ENCODE measurements around the gene ZNRF1. TPM values are rescaled to one million over a fixed set of nuclear protein-coding genes. Genes with fewer than 3 reads are reported as not detected.

The ZNRF1 gene
- total RNA-seq, 1 experiment from 2014 or later, result 52.3 TPM

- Histone ChIP-seq H3K4me1 (ENCODE audit: control insufficient read depth, insufficient read depth, low read length) (peaks cover 22% of the 10 kb centered on the region), H3K27ac (ENCODE audit: low read length) (no peak overlapping the region), H3K4me3 (ENCODE audit: low read depth in 2 of 2, low read length in 2 of 2) (no peak overlapping the region), H3K36me3 (ENCODE audit: control insufficient read depth, insufficient read depth, low read length) (no peaks in the 10 kb centered on the region), H3K9me3 (ENCODE audit: control insufficient read depth, insufficient read depth, low read depth, low read length) (peaks cover 6% of the 10 kb centered on the region; the same call in 1 of the 2 replicates), H3K27me3 (ENCODE audit: control insufficient read depth, insufficient read depth, low read length) (no peaks in the 10 kb centered on the region)
- TF ChIP-seq SIN3A (IDR thresholded peaks at IDR 0.05; ENCODE audit: borderline replicate concordance, insufficient read depth, low read depth, low read length) (no peak), POLR2AphosphoS5 (IDR thresholded peaks at IDR 0.05; ENCODE audit: low read depth, low read length) (no peak)
- CTCF ChIA-PET, result no interaction called here
- POLR2A ChIA-PET, result no interaction called here
- intact Hi-C loops (cut with micrococcal nuclease; ENCODE audit: unreplicated experiment), result no loop called here
- no peak for ATAC-seq
- DNase-seq (ENCODE audit: low read depth, low spot score), result no peak
- no TSS peak for BruUV-seq (replicated peaks)
- in situ Hi-C loops (cut with HindIII; ENCODE audit: low pct_unique_long_range_greater_than_20kb, low sequenced_read_pairs), result no loop called here
Observed at GRCh38 chr16:75019586-75019985, 20.8 kb downstream of the ZNRF1 start.

GRCh38 chr16:75021410-75021809, 22.6 kb downstream of the ZNRF1 start:
- ATAC-seq (no peak), DNase-seq (ENCODE audit: low read depth, low spot score) (no peak)
- H3K27ac ChIP-seq (ENCODE audit: low read length), result no peak overlapping the region
- BruUV-seq (replicated peaks), result no TSS peak
- CTCF ChIA-PET, result no interaction called here
- H3K36me3 ChIP-seq (ENCODE audit: control insufficient read depth, insufficient read depth, low read length), result no peaks in the 10 kb centered on the region
- peaks cover 36% of the 10 kb centered on the region for H3K4me1 ChIP-seq (ENCODE audit: control insufficient read depth, insufficient read depth, low read length)
- H3K27me3 ChIP-seq (ENCODE audit: control insufficient read depth, insufficient read depth, low read length), result no peaks in the 10 kb centered on the region
- peaks cover 6% of the 10 kb centered on the region; the same call in 1 of the 2 replicates for H3K9me3 ChIP-seq (ENCODE audit: control insufficient read depth, insufficient read depth, low read depth, low read length)
- POLR2A ChIA-PET, result no interaction called here
- intact Hi-C loops (cut with micrococcal nuclease; ENCODE audit: unreplicated experiment) (no loop called here), in situ Hi-C loops (cut with HindIII; ENCODE audit: low pct_unique_long_range_greater_than_20kb, low sequenced_read_pairs) (no loop called here)
- no peak for TF ChIP-seq POLR2AphosphoS5 (IDR thresholded peaks at IDR 0.05; ENCODE audit: low read depth, low read length)
- TF ChIP-seq SIN3A (IDR thresholded peaks at IDR 0.05; ENCODE audit: borderline replicate concordance, insufficient read depth, low read depth, low read length), result no peak
- no peak for TF ChIP-seq CTCF (IDR thresholded peaks at IDR 0.05)
- no peak for TF ChIP-seq TCF7L2 (IDR thresholded peaks at IDR 0.05; ENCODE audit: low read depth, low read length)
- TF ChIP-seq REST (IDR thresholded peaks at IDR 0.05; ENCODE audit: insufficient read depth in 1 of 2, low read depth in 2 of 2, low read length in 1 of 2), result no peak
- no peak overlapping the region for H3K4me3 ChIP-seq (ENCODE audit: low read depth in 2 of 2, low read length in 2 of 2)

GRCh38 chr16:75022567-75022966, 23.7 kb downstream of the ZNRF1 start:
- no peak for ATAC-seq
- Histone ChIP-seq H3K4me1 (ENCODE audit: control insufficient read depth, insufficient read depth, low read length) (peaks cover 37% of the 10 kb centered on the region), H3K36me3 (ENCODE audit: control insufficient read depth, insufficient read depth, low read length) (no peaks in the 10 kb centered on the region), H3K27ac (ENCODE audit: low read length) (peak overlapping the region; percentile 41; the same call in 1 of the 2 replicates), H3K4me3 (ENCODE audit: low read depth in 2 of 2, low read length in 2 of 2) (no peak overlapping the region), H3K9me3 (ENCODE audit: control insufficient read depth, insufficient read depth, low read depth, low read length) (peaks cover 6% of the 10 kb centered on the region; the same call in 1 of the 2 replicates), H3K27me3 (ENCODE audit: control insufficient read depth, insufficient read depth, low read length) (no peaks in the 10 kb centered on the region)
- POLR2A ChIA-PET, result no interaction called here
- TF ChIP-seq CTCF (IDR thresholded peaks at IDR 0.05) (no peak), REST (IDR thresholded peaks at IDR 0.05; ENCODE audit: insufficient read depth in 1 of 2, low read depth in 2 of 2, low read length in 1 of 2) (no peak), TCF7L2 (IDR thresholded peaks at IDR 0.05; ENCODE audit: low read depth, low read length) (no peak), SIN3A (IDR thresholded peaks at IDR 0.05; ENCODE audit: borderline replicate concordance, insufficient read depth, low read depth, low read length) (no peak), POLR2AphosphoS5 (IDR thresholded peaks at IDR 0.05; ENCODE audit: low read depth, low read length) (no peak)
- BruUV-seq (replicated peaks), result no TSS peak
- intact Hi-C loops (cut with micrococcal nuclease; ENCODE audit: unreplicated experiment), result no loop called here
- DNase-seq (ENCODE audit: low read depth, low spot score), result no peak
- in situ Hi-C loops (cut with HindIII; ENCODE audit: low pct_unique_long_range_greater_than_20kb, low sequenced_read_pairs), result no loop called here
- CTCF ChIA-PET, result no interaction called here
